Activated CD4-positive, alpha-beta T cell treated with anti-CD3 and anti-CD28 coated beads for 24 hours (primary cell): ENCODE data around the gene NR3C1.

Experiments
- DNase-seq, 2 donors: peaks; one replicate each; pipeline ENCODE4 v3.0.0-alpha.2; 2020; ENCODE audit warnings: low read depth in 2 of 2

The NR3C1 gene

DNA sequence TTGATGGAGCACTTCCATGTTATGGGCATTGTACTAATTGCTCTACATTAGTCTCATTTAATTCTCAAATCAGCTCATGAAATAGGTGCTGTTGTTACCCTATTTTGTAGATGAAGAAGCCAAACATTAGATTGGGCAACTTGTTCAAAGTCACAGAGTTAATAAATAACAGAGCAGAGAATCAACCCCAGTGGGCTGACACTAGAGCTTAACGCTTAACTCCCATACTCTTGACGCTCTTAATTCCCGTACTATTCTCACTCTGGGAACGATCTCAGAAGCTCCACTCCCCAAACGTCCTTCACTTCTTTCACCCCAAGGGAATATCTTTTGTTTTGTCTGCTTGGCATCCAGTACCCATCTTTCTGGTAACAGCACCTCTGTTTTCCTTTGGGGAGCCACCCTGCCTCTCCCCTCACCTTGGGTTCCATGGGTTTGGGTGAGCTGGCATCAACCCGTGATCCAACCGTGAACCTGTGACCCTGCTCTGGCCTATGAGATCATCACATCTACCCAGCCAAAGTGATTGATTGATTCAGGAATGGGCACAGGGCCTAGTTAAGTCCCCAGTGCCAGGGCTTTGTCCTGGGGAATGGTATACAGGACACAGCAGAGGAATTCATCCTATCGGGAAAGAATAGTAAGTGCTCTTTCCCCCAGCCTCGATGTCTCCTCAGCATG is 169.2 kb downstream of the NR3C1 start:
- no peak for DNase-seq

DNA sequence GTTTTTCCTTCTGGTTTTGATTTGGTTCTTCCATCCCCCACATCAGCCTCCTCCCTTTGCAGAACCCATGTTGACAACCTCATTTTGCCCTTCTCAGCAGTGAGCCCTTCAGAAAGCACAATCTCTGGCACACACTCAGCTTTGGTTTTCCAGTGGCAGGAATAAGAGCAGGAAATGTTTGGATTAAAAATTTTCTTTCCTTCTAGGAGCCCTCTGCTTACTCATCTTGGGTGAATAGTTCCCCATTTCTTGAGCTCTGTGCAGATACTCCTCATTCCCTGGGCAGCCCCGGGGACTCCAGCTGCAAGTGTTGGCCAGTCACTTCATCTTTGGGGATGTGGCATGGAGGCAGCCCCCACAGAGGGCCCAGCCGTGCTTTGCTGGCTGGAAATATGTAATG is 170.5 kb downstream of the NR3C1 start:
- DNase-seq, result no peak

DNA sequence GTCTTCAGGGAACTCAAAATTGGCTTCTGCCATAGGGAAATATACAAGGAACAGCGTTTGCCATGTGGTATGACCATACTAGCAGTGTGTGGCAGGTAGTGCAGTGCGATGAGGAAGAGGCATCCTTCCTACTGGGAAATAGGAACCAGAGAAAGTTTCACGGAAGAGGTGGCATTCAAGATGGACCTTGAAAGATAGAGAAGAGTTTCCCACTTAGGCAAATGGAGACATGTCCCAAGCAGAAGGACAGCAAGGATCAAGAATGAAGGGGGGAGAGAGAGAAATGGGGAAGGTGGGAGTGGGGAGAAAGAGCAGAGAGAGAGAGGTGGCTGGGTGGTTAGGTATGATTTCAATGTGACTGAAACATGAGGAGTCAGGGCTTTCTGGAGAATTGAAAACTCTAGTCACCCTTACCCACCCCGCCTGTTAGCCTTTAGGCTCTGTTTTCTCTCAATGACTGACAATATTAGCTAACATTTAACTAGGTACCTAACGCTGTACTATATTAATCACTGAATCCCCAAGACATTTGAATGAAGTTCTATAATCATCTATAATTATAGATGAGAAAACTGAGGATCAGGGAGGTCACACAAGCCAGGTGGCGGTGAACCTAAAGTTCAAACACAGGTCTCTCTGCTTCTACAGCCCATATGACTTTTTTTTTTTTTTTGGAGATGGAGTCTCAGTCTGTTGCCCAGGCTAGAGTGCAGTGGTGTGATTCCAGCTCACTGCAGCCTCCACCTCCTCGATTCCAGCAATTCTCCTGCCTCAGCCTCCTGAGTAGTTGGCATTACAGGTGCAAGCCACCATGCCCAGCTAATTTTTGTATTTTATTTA is 171.3 kb downstream of the NR3C1 start:
- DNase-seq, result no peak

DNA sequence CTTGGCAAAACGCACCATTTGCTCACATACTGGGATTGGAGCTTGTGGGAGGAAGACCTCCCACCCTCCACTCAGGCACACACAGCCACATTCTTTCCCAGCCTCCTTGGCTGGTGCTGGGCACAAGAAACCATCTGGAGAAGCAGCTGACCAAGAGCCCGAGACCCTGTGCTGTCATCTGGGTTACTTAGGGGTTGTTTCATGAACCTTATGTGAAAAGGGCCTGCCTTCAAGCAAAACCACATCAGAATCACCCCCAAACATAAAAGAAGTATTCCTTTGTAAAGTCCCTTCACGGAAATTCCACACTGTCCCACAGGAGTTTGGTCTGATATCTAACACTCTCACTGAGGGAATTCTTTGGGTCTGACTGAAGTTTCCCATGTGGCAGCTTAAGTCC is 172.1 kb downstream of the NR3C1 start:
- DNase-seq, result no peak

DNA sequence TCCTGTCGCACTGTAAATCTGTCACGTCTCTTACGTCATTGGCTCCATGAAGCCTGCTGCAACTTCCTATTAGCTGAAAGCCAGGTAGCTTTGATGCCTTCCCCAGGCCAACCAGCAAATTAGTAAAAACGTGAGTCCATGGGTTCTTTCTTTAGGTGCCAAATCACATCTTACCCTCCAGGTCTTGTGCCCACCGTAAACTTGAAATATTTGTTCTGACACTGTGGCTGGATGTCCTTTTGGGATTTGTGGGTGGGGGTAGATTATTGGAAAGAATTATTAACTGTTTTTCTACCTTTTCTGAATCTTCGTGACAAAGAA is 172.8 kb downstream of the NR3C1 start:
- no peak for DNase-seq

DNA sequence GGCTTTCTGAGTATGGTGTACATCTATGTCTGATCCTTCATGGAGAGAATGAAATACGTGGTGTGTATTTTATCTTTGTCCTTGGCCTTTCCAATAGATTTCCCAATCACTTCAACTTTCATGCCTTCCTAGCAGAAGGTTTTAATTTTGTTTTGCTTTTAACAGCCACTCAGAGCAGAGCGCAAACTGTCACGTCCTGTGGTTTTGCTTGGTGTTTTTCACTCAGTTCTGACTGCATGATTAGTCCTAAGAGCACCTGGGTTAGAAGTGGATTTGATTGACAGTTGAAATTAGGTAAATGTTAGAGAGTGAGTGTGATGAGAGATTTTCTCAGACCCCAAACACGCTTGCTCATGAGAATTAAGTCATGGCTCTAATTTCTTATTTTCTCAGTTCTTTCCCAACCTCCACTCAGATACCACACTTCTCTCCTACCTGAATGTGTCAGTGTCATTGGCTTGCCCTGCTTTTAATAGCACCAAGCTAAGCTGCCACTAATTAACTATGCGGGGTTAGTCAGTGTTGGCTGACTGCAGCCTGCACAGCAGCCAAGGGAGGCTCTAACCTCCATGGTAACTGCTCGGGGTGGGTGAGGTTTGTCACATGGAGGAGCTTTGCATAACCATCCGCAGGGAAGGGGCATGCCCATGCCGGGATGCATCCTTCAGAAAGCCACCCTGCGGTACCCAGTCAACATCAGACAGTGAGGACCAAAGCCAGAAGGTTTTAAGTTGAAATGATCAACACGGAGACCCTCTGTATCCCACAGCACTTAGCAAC is 173.4 kb downstream of the NR3C1 start:
- no peak for DNase-seq

DNA sequence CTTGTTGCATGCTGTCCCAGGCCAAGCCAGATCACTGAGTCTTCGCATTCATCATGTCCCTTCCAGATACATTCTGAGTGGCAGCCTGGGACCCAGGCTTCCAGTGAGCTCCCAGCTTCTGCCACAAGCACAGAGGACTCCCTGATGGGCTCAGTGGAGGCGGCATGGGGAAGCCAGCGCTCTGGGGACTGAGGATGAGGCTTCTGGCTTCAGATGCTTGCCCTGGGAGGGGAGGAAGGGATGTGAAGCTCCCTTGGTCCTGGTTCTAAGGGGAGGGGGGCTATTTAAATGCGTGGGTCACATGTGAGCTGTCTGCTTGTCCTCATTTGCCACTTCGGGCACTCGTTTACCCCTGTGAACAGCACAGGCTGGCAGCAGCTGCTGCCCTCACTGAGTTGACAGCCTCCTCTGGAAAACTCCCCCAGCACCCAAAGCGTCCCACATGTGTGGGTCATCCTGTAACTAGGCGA is 174.0 kb downstream of the NR3C1 start:
- no peak for DNase-seq

DNA sequence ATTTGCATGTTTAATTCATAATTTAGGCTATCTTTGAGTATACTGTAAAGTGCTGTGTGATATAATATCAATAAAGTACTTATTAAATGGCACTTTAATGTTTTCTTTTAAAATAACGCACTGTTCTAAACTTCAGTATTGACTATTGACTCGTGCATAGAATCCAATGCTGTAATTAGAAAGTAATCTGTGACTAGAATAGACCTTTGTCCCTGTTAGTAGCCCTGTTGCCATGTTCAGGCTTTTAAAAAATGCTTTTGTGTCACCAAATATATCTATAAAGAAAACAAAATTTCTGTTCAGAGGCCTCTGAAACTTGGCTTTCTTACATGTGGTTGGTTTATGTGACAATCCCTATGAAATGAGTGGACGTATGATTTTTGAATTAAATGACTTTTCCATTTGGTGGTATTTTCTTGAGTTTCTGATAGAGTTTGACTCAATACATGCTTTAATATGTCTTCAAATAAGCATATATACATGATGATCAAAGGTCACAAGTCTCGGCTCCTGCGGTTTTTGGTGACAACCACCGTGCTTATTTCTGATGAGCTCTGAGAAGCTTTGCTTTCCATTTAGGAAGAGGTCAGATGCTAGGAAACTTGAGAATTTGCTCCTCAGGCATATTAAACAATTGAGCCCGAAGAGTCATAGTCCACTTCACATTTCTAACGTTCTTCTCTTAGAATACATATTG is 174.7 kb downstream of the NR3C1 start:
- DNase-seq, result no peak
